Tibial nerve (tissue), 4 donors: ENCODE data around the gene SLC35F3.

ENCODE experiments used
- CTCF ChIP-seq, 5 experiments: fragments of 200-600 bp in 3 of 5; fragments of 450-650 bp in 2 of 5; sonication (generic) in 3 of 5; IDR thresholded peaks; one replicate each; pipeline ENCODE4 v1.5.1; 2016 to 2019; ENCODE audit warnings: antibody characterized with exemption in 5 of 5, mild to moderate bottlenecking in 3 of 5, moderate library complexity in 2 of 5
- EP300 ChIP-seq, 2 donors: sonication (generic); formaldehyde crosslinking; IDR thresholded peaks; one replicate each; pipeline ENCODE4 v1.6.1; 2017; ENCODE audit warnings: antibody characterized with exemption in 2 of 2, mild to moderate bottlenecking in 1 of 2
- POLR2A ChIP-seq, 2 donors: fragments of 450-650 bp; IDR thresholded peaks; one replicate each; pipeline ENCODE4 v1.6.1; 2017; ENCODE audit warnings: antibody characterized with exemption in 2 of 2, mild to moderate bottlenecking in 2 of 2, moderate library complexity in 2 of 2

- TF ChIP-seq POLR2A (IDR thresholded peaks at IDR 0.05) (no peak), CTCF (IDR thresholded peaks at IDR 0.05) (no peak), EP300 (IDR thresholded peaks at IDR 0.05) (no peak)
Measured at GRCh38 chr1:234022302-234022701, 117.8 kb downstream of the SLC35F3 start.
